GM12872 (cell line): ENCODE results near the gene SCML1.

Experiments used
- TF ChIP-seq, protein P1 (sequence below): IDR thresholded peaks from 3 replicates; pipeline ENCODE4 v1.5.1; 2011; ENCODE audit warnings: low read depth, mild to moderate bottlenecking, low read length, moderate library complexity; ENCODE audit not compliant: insufficient read depth

The SCML1 gene

DNA sequence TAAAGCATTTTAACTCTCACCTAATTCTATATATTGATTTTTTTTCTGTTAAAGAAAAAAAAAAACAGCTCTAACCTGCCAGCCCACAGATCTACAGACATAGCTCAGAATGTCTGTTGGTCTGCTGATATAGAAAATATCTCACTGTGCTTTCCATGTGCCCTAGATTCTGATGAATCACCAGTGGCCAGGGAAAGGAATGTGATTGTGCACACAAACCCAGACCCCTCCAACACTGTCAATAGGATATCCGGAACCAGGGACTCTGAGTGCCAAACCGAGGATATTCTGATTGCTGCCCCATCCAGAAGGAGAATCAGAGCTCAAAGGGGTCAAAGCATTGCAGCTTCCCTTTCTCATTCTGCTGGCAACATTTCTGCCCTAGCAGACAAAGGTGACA lies 12.1 kb upstream of the SCML1 start:
- TF ChIP-seq, protein P1, sequence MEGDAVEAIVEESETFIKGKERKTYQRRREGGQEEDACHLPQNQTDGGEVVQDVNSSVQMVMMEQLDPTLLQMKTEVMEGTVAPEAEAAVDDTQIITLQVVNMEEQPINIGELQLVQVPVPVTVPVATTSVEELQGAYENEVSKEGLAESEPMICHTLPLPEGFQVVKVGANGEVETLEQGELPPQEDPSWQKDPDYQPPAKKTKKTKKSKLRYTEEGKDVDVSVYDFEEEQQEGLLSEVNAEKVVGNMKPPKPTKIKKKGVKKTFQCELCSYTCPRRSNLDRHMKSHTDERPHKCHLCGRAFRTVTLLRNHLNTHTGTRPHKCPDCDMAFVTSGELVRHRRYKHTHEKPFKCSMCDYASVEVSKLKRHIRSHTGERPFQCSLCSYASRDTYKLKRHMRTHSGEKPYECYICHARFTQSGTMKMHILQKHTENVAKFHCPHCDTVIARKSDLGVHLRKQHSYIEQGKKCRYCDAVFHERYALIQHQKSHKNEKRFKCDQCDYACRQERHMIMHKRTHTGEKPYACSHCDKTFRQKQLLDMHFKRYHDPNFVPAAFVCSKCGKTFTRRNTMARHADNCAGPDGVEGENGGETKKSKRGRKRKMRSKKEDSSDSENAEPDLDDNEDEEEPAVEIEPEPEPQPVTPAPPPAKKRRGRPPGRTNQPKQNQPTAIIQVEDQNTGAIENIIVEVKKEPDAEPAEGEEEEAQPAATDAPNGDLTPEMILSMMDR: no peak

DNA sequence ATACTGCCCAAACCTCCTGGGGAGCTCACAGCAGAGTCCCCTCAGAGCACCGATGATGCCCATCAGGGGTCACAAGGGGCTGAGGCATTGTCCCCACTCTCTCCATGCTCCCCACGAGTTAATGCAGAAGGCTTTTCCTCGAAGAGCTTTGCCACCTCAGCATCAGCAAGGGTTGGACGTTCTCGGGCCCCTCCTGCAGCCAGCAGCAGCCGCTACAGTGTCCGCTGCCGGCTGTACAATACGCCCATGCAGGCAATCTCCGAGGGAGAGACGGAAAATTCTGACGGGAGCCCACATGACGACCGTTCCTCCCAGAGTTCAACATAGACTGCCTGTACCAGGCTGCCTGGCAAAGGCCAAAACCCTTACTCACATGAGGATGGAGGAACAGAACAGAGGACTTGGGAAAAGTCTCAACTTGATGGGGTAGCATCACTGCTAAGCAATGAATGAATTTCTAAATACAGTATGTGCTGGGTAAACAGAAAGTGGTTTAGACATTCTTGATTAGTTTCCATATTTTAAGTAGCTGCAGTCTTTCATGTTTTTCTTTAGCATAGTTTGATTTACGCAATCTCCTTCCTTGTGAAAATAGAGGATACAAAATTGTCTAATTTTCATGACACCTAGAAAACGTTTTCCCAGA lies 5.0 kb upstream of the SCML1 start:
- TF ChIP-seq, protein P1: no peak

DNA sequence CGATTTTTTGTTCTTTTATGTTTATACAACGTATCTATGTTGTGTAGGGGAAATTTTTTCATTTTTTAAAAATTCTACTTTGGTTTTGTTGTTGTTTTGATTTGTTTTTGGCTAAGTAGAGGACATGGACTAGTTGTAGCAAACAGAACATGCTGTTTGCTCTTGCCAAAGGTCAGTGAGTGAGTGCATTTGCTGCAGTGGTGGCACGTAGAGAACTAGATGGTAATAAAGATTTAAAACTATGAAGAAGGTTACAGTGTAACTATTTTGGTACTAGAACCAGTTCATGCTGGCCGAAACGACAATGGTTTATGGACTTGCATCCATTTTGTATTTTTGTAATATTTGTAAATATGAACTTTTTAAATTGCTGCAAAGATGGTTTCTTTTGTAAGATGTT lies 1.9 kb upstream of the SCML1 start:
- TF ChIP-seq, protein P1: no peak

DNA sequence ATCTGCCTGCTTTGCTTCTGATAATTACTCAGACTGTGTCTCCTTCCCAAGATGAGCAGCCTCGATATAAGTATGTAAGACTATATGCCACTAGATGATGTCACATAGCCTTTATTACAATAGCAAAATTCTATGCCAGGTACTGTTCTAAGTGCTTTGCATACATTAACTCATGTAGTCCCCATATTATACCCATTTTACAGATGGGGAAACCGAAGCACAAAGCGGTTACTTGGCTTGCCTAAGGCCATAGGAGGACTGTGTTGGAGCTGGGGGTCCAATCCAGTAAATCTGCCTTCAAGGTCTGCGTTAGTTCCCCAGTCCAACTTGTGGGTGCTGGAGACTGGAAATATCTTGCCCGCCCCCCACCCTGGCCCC lies 826 bp upstream of the SCML1 start:
- TF ChIP-seq, protein P1: no peak

DNA sequence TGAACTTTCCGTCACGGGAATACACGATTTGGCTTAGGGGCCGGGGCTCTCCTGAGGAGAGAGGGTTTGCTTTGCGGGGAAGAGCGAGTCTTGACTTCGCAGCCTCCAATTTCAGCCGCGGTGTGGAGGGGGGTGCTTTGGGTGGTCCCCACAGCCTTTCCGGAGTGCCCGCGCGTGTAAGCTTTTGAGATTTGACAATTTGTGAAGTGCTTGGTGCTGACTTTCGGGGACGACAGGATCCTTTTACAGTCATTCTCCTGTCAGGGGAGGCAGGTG lies 355 bp downstream of the SCML1 start:
- TF ChIP-seq, protein P1: no peak

DNA sequence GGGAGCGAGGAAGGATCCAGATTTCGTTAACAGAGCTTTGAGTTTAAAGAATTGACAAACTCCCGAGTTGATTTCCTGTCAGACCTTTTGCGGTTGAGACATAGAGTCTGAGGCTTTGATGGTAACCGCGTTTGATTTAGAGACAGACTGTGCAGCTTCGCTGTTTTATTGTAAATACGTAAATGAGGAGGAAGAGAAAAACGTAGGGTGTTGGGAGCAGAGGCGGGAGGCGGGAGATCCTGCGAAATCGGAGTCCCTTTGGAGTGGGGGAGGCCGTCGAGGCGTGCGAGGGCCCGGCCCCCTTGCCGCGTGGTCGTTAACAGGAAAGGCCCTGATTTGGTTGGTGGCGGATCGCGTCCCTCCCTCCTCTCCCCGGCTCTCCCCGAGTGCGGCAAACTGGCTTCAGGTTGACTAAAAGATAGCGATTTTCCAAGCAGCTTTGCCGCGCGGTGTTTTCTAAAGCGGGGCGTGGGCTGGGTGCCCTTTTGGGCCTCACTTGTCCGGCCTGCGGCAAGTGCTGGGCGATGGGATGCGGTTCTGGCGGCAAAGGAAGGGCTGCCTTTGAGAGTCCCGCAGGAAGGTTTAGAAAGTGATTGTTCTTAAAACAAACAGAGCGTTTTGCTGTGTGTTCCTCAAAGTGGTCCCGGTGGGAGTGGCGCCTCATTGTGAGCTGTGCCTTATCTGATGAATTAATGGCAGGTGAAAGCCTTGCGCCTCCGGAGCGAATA lies 857 bp downstream of the SCML1 start:
- TF ChIP-seq, protein P1: no peak

DNA sequence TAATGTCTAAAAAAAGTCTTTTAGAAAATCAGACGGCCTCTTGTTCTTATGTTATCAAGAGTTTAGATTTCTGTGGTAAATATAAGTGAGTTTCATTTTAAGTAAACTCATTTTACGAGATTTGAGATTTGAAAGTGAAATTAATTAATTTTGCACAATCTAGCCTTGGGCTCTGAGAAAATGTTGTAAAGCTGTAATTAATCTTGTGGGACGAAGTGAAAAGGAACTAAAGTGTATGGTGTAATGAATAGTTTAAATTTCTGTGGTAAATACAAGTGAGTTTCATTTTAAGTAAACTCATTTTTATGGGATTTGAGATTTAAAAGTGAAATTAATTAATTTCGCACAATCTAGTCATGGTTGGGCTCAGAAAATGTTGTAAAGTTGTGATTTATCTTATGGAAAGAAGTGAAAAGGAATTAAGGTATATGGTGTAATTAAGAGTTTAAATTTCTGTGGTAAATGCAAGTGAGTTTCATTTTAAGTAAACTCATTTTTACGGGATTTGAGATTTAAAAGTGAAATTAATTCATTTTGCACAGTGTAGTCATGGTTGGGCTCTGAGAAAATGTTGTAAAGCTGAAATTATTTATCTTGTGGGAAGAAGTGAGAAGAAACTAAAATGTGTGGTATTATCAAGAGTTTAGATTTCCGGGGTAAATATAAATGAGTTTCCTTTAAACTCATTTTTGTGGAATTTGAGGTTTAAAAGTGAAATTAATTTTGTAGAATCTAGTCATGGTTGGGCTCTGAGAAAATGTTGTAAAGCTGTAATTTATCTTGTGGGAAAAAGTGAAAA lies 1.6 kb downstream of the SCML1 start:
- TF ChIP-seq, protein P1: no peak
